ENCODE results near the gene ANTXR1. TPM values are rescaled to one million over a fixed set of nuclear protein-coding genes. Genes with fewer than 3 reads are reported as not detected.

ANTXR1 gene
- total RNA-seq, 3 donors from 2014 or later (not counting 1 experiment from before 2014, with no cell fraction given): not detected

DNA sequence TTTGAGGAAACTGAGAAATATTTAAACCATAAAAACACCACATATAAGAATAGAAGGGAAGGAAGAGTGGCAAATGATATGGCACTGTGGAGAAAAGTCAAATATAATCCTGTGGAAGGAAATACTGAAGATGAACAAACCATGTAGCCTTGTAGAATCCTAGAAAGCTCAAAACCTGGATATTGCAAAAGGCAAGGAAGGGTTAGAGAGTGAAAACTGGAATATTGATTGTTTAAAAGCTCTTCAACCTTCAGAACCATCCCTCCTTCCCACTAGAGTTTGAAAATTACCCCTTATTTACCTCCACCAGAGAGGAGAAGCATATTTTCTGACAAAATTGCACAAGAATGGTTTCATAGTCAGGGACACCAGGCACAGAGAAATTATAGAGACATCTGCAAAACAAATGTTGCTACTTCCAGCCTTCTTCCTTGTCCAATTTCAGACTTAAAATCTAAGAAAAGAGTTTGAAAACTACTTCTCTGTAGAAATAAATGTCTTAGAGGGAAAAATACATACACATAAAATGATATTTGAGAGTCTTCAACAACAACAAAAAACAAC is 48.0 kb downstream of the ANTXR1 start:
- Mint-ChIP-seq H3K4me1 (no peaks in the 10 kb centered on the region), H3K36me3 (no peaks in the 10 kb centered on the region), H3K4me3 (no peak overlapping the region), H3K27ac (no peak overlapping the region), H3K27me3 (ENCODE audit: low read depth in 2 of 2) (peaks cover 32 to 56% of the 10 kb centered on the region in 2 donors), H3K9me3 (peaks cover 0 to 3% of the 10 kb centered on the region in 2 donors)
- ATAC-seq (no peak), DNase-seq (no peak)
- Histone ChIP-seq H3K27ac (ENCODE audit: low read length) (no peak overlapping the region), H3K36me3 (ENCODE audit: control insufficient read depth, insufficient read depth, low read length) (no peaks in the 10 kb centered on the region), H3K9me3 (ENCODE audit: control insufficient read depth, insufficient read depth, low read length) (no peaks in the 10 kb centered on the region), H3K4me3 (ENCODE audit: low read length) (no peak overlapping the region), H3K4me1 (ENCODE audit: control insufficient read depth, insufficient read depth, low read length) (no peaks in the 10 kb centered on the region), H3K27me3 (ENCODE audit: control insufficient read depth, insufficient read depth, low read length) (peaks cover 7% of the 10 kb centered on the region)
- TF ChIP-seq, protein P1, sequence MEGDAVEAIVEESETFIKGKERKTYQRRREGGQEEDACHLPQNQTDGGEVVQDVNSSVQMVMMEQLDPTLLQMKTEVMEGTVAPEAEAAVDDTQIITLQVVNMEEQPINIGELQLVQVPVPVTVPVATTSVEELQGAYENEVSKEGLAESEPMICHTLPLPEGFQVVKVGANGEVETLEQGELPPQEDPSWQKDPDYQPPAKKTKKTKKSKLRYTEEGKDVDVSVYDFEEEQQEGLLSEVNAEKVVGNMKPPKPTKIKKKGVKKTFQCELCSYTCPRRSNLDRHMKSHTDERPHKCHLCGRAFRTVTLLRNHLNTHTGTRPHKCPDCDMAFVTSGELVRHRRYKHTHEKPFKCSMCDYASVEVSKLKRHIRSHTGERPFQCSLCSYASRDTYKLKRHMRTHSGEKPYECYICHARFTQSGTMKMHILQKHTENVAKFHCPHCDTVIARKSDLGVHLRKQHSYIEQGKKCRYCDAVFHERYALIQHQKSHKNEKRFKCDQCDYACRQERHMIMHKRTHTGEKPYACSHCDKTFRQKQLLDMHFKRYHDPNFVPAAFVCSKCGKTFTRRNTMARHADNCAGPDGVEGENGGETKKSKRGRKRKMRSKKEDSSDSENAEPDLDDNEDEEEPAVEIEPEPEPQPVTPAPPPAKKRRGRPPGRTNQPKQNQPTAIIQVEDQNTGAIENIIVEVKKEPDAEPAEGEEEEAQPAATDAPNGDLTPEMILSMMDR (IDR thresholded peaks at IDR 0.05): no peak
- intact Hi-C loops (cut with micrococcal nuclease): no loop called here

DNA sequence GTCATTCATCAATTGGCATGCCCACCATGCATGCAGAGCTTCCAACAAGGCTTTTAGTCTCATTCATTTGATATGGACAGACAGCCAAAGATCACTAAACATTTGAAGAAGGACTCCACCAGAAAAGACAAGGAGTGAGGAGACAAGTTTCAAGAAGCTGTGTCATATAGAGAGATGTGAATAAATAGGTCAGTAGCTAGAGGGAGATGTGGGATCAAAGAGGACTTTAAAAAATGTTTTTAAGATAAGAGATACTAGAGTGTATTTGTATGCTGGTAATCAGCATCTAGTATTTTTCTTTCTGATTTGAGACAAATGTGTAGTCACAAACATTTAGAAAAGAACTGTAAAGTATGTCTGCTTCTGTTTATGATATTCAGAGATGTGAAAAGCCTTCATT is 48.5 kb downstream of the ANTXR1 start:
- Histone ChIP-seq H3K4me3 (ENCODE audit: low read length) (no peak overlapping the region), H3K9me3 (ENCODE audit: control insufficient read depth, insufficient read depth, low read length) (no peaks in the 10 kb centered on the region), H3K27me3 (ENCODE audit: control insufficient read depth, insufficient read depth, low read length) (peaks cover 7% of the 10 kb centered on the region), H3K4me1 (ENCODE audit: control insufficient read depth, insufficient read depth, low read length) (no peaks in the 10 kb centered on the region), H3K36me3 (ENCODE audit: control insufficient read depth, insufficient read depth, low read length) (no peaks in the 10 kb centered on the region), H3K27ac (ENCODE audit: low read length) (no peak overlapping the region)
- H3K36me3 Mint-ChIP-seq: no peaks in the 10 kb centered on the region
- intact Hi-C loops (cut with micrococcal nuclease): no loop called here
- H3K27ac Mint-ChIP-seq: no peak overlapping the region
- H3K4me3 Mint-ChIP-seq: no peak overlapping the region
- no peak for ATAC-seq
- H3K4me1 Mint-ChIP-seq: no peaks in the 10 kb centered on the region
- peaks cover 0 to 3% of the 10 kb centered on the region in 2 donors for H3K9me3 Mint-ChIP-seq
- no peak for DNase-seq
- peaks cover 29 to 56% of the 10 kb centered on the region in 2 donors for H3K27me3 Mint-ChIP-seq (ENCODE audit: low read depth in 2 of 2)
- TF ChIP-seq, protein P1 (IDR thresholded peaks at IDR 0.05): no peak

DNA sequence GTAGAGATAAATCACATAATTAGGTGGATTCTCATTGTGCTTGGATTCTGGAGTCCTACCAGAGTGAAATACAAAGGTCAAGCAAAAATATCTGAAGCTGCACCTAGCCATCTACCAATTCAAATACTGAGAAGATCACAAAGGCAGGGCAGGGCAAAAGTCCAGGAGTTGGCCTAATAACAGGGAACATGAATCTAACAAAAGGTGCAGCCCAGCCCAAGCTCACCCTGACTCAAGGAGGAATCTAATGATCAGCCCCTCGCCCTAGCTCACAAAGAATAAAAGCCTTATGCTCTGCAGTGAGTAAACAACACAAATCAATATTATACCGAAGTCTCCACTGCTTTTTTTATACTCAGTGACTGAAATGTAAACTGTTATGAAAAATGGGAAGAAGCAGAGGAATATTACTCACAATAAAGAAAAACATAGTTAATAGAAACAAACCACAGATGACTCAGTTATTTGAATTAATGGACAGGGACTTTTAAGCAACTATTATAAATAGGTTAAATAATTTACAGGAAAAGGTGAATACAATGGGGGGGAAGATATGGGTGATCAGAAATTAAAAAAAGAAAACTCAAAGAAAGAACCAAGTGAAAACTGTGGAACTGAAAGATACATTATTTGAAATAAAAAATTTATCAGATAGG is 49.5 kb downstream of the ANTXR1 start:
- no peak overlapping the region for H3K27ac ChIP-seq (ENCODE audit: low read length)
- Mint-ChIP-seq H3K4me3 (no peak overlapping the region), H3K4me1 (no peaks in the 10 kb centered on the region), H3K36me3 (no peaks in the 10 kb centered on the region), H3K9me3 (peaks cover 0 to 3% of the 10 kb centered on the region in 2 donors), H3K27me3 (ENCODE audit: low read depth in 2 of 2) (peaks cover 32 to 61% of the 10 kb centered on the region in 2 donors), H3K27ac (no peak overlapping the region)
- intact Hi-C loops (cut with micrococcal nuclease): no loop called here
- H3K4me3 ChIP-seq (ENCODE audit: low read length): no peak overlapping the region
- no peaks in the 10 kb centered on the region for H3K4me1 ChIP-seq (ENCODE audit: control insufficient read depth, insufficient read depth, low read length)
- H3K27me3 ChIP-seq (ENCODE audit: control insufficient read depth, insufficient read depth, low read length): peaks cover 7% of the 10 kb centered on the region
- DNase-seq (no peak), ATAC-seq (no peak)
- WGBS (ENCODE audit: insufficient coverage): 60% methylated on average over 1 of the region's 2 CpGs
- H3K36me3 ChIP-seq (ENCODE audit: control insufficient read depth, insufficient read depth, low read length): no peaks in the 10 kb centered on the region
- H3K9me3 ChIP-seq (ENCODE audit: control insufficient read depth, insufficient read depth, low read length): no peaks in the 10 kb centered on the region
- TF ChIP-seq, protein P1 (IDR thresholded peaks at IDR 0.05): no peak
